IMR-90 (cell line): Measurements from ENCODE around the gene FANCL. TPM values are rescaled to one million over a fixed set of nuclear protein-coding genes. Genes with fewer than 3 reads are reported as not detected.
"Not testable (repeated sequence)": the region's sequence is repeated elsewhere in the genome, so short reads cannot be mapped to it uniquely, and the experiment has no call there.

ENCODE experiments used
- ATAC-seq: fragments of 200-7000 bp; cut with Tn5 transposase; 2 replicates; pipeline ENCODE4 v1.9.1; 2020; ENCODE audit warnings: low read depth, mild to moderate bottlenecking, moderate library complexity
- BruUV-seq: library from RNA; stranded (reverse); fragments of 400-500 nt; replicated peaks from 2 replicates; lab custom pipeline; 2021; lab: Mats Ljungman, UMichigan
- CTCF ChIA-PET: fragments of 300-600 bp; formaldehyde crosslinking; extraction: SDS; loops from one replicate; lab custom pipeline; 2021; ENCODE audit warnings: antibody characterized with exemption; lab: Yijun Ruan, JAX
- POLR2A ChIA-PET: fragments of 300-600 bp; sonication (Branson Sonifier 250); formaldehyde crosslinking; loops from one replicate; lab custom pipeline; 2022; ENCODE audit warnings: antibody characterized with exemption; ENCODE audit not compliant: unreplicated experiment; lab: Charles Lee
- DNase-seq: peaks from one replicate; pipeline ENCODE4 v3.0.0; 2013
- H2AFZ ChIP-seq: replicated peaks from 2 replicates; pipeline ENCODE3; 2013; ENCODE audit warnings: low read length, mild to moderate bottlenecking; ENCODE audit not compliant: poor library complexity
- H2AK5ac ChIP-seq: 2 replicates; pipeline ENCODE4 v1.6.1; 2013; ENCODE audit warnings: low read depth, low read length, inconsistent platforms
- H2AK9ac ChIP-seq: replicated peaks from 2 replicates; pipeline ENCODE3; 2013; ENCODE audit warnings: mild to moderate bottlenecking, low read depth, low read length, moderate library complexity; ENCODE audit not compliant: poor library complexity
- H2BK120ac ChIP-seq: 2 replicates; pipeline ENCODE4 v1.6.1; 2013; ENCODE audit warnings: low read depth, low read length, inconsistent platforms
- H2BK15ac ChIP-seq: 3 replicates; pipeline ENCODE4 v1.6.1; 2013; ENCODE audit warnings: low read depth, low read length, inconsistent platforms
- H2BK20ac ChIP-seq: 2 replicates; pipeline ENCODE4 v1.6.1; 2013; ENCODE audit warnings: low read depth, mild to moderate bottlenecking, inconsistent platforms, low read length, moderate library complexity
- H2BK5ac ChIP-seq: 2 replicates; pipeline ENCODE4 v1.6.1; 2013; ENCODE audit warnings: mild to moderate bottlenecking, low read depth, low read length, inconsistent platforms; ENCODE audit not compliant: poor library complexity, severe bottlenecking
- H3K14ac ChIP-seq: replicated peaks from 2 replicates; pipeline ENCODE4 v1.6.1; 2013; ENCODE audit warnings: low read depth, low read length, inconsistent platforms
- H3K18ac ChIP-seq: 2 replicates; pipeline ENCODE4 v1.6.1; 2013; ENCODE audit warnings: low read depth, low read length, control low read depth
- H3K23ac ChIP-seq: 2 replicates; pipeline ENCODE4 v1.6.1; 2013; ENCODE audit warnings: low read depth, low read length, inconsistent platforms
- H3K27ac ChIP-seq: 2 replicates; pipeline ENCODE4 v1.5.1; 2013; ENCODE audit warnings: mild to moderate bottlenecking, control low read depth, low read length; ENCODE audit not compliant: insufficient read depth
- H3K27me3 ChIP-seq: 2 replicates; pipeline ENCODE4 v1.6.1; 2013; ENCODE audit warnings: low read length; ENCODE audit not compliant: control insufficient read depth, insufficient read depth
- H3K36me3 ChIP-seq: 2 replicates; pipeline ENCODE4 v1.6.1; 2013; ENCODE audit warnings: low read length, mixed read lengths; ENCODE audit not compliant: control insufficient read depth, insufficient read depth
- H3K4ac ChIP-seq: 2 replicates; pipeline ENCODE4 v1.6.1; 2013; ENCODE audit warnings: low read depth, low read length, inconsistent platforms
- H3K4me1 ChIP-seq: 2 replicates; pipeline ENCODE4 v1.6.1; 2013; ENCODE audit warnings: low read length, mixed read lengths; ENCODE audit not compliant: control insufficient read depth, insufficient read depth
- H3K4me2 ChIP-seq: 2 replicates; pipeline ENCODE4 v1.6.1; 2013; ENCODE audit warnings: low read depth, mild to moderate bottlenecking, control low read depth, low read length, moderate library complexity
- H3K4me3 ChIP-seq: 2 replicates; pipeline ENCODE4 v1.5.1; 2013; ENCODE audit warnings: low read depth, mild to moderate bottlenecking, control low read depth, low read length, moderate library complexity; ENCODE audit not compliant: insufficient read depth
- H3K56ac ChIP-seq: 2 replicates; pipeline ENCODE4 v1.6.1; 2013; ENCODE audit warnings: low read length, inconsistent platforms; ENCODE audit not compliant: insufficient read depth; ENCODE audit errors: extremely low read depth
- H3K79me1 ChIP-seq, 2 experiments: 2 replicates each; pipeline ENCODE4 v1.6.1; 2013; ENCODE audit warnings: low read length in 2 of 2, inconsistent platforms in 1 of 2, low read depth in 1 of 2
- H3K9ac ChIP-seq: 2 replicates; pipeline ENCODE4 v1.6.1; 2013; ENCODE audit warnings: low read depth, low read length, control low read depth
- H3K9me1 ChIP-seq: 2 replicates; pipeline ENCODE4 v1.6.1; 2013; ENCODE audit warnings: low read length, inconsistent platforms; ENCODE audit not compliant: insufficient read depth
- H3K9me3 ChIP-seq: 2 replicates; pipeline ENCODE4 v1.6.1; 2013; ENCODE audit warnings: low read length; ENCODE audit not compliant: control insufficient read depth, insufficient read depth
- H4K20me1 ChIP-seq: 2 replicates; pipeline ENCODE4 v1.6.1; 2013; ENCODE audit warnings: low read length, inconsistent platforms; ENCODE audit not compliant: insufficient read depth
- H4K5ac ChIP-seq: 2 replicates; pipeline ENCODE4 v1.6.1; 2013; ENCODE audit warnings: mild to moderate bottlenecking, low read depth, low read length, control low read depth
- H4K8ac ChIP-seq, 2 experiments: 2 replicates each; pipeline ENCODE4 v1.6.1; 2013; ENCODE audit warnings: low read depth in 2 of 2, low read length in 2 of 2, control low read depth in 1 of 2, inconsistent platforms in 1 of 2
- H4K91ac ChIP-seq: 2 replicates; pipeline ENCODE4 v1.6.1; 2013; ENCODE audit warnings: low read depth, low read length, inconsistent platforms; ENCODE audit not compliant: insufficient read depth
- WGBS, 2 experiments: methylation state at CpG; one replicate each; pipeline versions ENCODE4 v1.1.5 to v1.1.7; 2013; ENCODE audit warnings: missing lambda C conversion rate in 2 of 2; ENCODE audit not compliant: insufficient read length in 1 of 2; ENCODE audit errors: extremely low coverage in 2 of 2; 5-methylcytosine and 5-hydroxymethylcytosine counted together
- dilution Hi-C: fragments of 300-500 bp; cut with HindIII; formaldehyde crosslinking; loops from one replicate; pipeline ENCODE4 v1.14.3; 2018; ENCODE audit warnings: low sequenced_read_pairs; ENCODE audit not compliant: unreplicated experiment
- in situ Hi-C: fragments of 300-500 bp; cut with MboI; formaldehyde crosslinking; loops from 3 replicates; pipeline ENCODE4 v1.14.3; 2019; ENCODE audit warnings: low sequenced_read_pairs, inconsistent platforms, mixed read lengths
- intact Hi-C: fragments of 100-400 bp; cut with micrococcal nuclease; formaldehyde crosslinking; loops from 2 replicates; pipeline ENCODE4 v1.10.0; 2022
- polyA plus RNA-seq, 3 experiments: library from polyadenylated mRNA; depleted of rRNA; stranded (reverse); fragments of >200 nt; gene quantifications; 2 replicates each; pipeline ENCODE4 v1.2.3, GENCODE V29; 2012; ENCODE audit warnings: low replicate concordance in 1 of 3
- total RNA-seq: library from RNA; depleted of rRNA; stranded (reverse); fragments of >200 nt; gene quantifications from 2 replicates; pipeline ENCODE4 v1.2.3, GENCODE V29; 2012

Gene FANCL
- total and polyA plus RNA-seq, 2 of the 4 experiments (the other 2 are of a cell fraction), result 9.0 to 12.7 TPM

DNA sequence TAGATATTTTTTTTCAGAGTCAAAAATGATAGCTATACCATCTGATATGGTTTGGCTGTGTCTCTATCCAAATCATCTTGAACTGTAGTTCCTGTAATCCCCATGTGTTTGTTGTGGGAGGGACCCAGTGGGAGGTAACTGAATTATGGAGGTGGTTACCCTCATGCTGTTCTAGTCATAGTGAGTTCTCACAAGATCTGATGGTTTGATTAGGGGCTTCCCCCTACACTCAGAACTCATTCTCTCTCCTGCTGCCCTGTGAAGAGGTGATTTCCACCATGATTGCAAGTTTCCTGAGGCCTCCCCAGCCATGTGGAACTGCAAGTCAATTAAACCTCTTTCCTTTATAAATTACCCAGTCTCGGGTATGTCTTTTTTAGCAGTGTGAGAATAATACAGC, 17.3 kb upstream of the FANCL start:
- H3K23ac ChIP-seq, H3K4ac ChIP-seq, in situ Hi-C loops, H3K4me2 ChIP-seq, DNase-seq, H2AK9ac ChIP-seq, H3K56ac ChIP-seq, CTCF ChIA-PET, BruUV-seq, H4K5ac ChIP-seq, H2BK15ac ChIP-seq, H2BK20ac ChIP-seq, H3K79me1 ChIP-seq, H3K14ac ChIP-seq, H3K27ac ChIP-seq, H2BK120ac ChIP-seq, H4K20me1 ChIP-seq, H3K27me3 ChIP-seq, ATAC-seq, H2BK5ac ChIP-seq, H3K9me1 ChIP-seq, H3K4me1 ChIP-seq, H3K36me3 ChIP-seq, H2AK5ac ChIP-seq, H3K18ac ChIP-seq, H4K8ac ChIP-seq, H3K4me3 ChIP-seq, H3K9ac ChIP-seq, intact Hi-C loops, H3K9me3 ChIP-seq, dilution Hi-C loops, POLR2A ChIA-PET, H4K91ac ChIP-seq, H2AFZ ChIP-seq: not testable (repeated sequence)
- no CpG with 5 or more reads among the region's 1 CpG for WGBS, 2 experiments

DNA sequence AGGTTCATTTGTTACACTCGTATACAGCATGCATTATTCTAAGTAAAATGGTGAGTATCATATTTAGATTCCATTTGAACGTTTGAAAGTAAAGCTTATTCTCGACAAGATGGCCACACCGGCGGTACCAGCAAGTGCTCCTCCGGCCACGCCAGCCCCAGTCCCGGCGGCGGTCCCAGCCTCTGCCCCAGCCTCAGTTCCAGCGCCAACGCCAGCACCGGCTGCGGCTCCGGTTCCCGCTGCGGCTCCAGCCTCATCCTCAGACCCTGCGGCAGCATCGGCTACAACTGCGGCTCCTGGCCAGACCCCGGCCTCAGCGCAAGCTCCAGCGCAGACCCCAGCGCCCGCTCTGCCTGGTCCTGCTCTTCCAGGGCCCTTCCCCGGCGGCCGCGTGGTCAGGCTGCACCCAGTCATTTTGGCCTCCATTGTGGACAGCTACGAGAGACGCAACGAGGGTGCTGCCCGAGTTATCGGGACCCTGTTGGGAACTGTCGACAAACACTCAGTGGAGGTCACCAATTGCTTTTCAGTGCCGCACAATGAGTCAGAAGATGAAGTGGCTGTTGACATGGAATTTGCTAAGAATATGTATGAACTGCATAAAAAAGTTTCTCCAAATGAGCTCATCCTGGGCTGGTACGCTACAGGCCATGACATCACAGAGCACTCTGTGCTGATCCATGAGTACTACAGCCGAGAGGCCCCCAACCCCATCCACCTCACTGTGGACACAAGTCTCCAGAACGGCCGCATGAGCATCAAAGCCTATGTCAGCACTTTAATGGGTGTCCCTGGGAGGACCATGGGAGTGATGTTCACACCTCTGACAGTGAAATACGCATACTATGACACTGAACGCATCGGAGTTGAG, 10.4 kb upstream of the FANCL start:
- CTCF ChIA-PET, H2AK9ac ChIP-seq, in situ Hi-C loops, dilution Hi-C loops, H3K27ac ChIP-seq, H3K23ac ChIP-seq, H2BK15ac ChIP-seq, H3K9ac ChIP-seq, H3K4ac ChIP-seq, ATAC-seq, POLR2A ChIA-PET, H3K56ac ChIP-seq, H2BK120ac ChIP-seq, H4K8ac ChIP-seq, H3K36me3 ChIP-seq, BruUV-seq, H3K4me3 ChIP-seq, H4K91ac ChIP-seq, H2AFZ ChIP-seq, H2BK5ac ChIP-seq, H3K9me3 ChIP-seq, H4K20me1 ChIP-seq, intact Hi-C loops, H3K79me1 ChIP-seq, H3K4me2 ChIP-seq, H3K4me1 ChIP-seq, H3K27me3 ChIP-seq, H4K5ac ChIP-seq, H2BK20ac ChIP-seq, H3K18ac ChIP-seq, H3K9me1 ChIP-seq, H3K14ac ChIP-seq, H2AK5ac ChIP-seq: not testable (repeated sequence)
- DNase-seq, result peak; percentile 1
- WGBS, 2 experiments, result 67% methylated on average over 13 of the region's 43 CpGs; no CpG with 5 or more reads in 1 of the 2 experiments
